Measurements from ENCODE around the gene UBL4A.

- TF ChIP-seq, protein P1, sequence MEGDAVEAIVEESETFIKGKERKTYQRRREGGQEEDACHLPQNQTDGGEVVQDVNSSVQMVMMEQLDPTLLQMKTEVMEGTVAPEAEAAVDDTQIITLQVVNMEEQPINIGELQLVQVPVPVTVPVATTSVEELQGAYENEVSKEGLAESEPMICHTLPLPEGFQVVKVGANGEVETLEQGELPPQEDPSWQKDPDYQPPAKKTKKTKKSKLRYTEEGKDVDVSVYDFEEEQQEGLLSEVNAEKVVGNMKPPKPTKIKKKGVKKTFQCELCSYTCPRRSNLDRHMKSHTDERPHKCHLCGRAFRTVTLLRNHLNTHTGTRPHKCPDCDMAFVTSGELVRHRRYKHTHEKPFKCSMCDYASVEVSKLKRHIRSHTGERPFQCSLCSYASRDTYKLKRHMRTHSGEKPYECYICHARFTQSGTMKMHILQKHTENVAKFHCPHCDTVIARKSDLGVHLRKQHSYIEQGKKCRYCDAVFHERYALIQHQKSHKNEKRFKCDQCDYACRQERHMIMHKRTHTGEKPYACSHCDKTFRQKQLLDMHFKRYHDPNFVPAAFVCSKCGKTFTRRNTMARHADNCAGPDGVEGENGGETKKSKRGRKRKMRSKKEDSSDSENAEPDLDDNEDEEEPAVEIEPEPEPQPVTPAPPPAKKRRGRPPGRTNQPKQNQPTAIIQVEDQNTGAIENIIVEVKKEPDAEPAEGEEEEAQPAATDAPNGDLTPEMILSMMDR (IDR thresholded peaks at IDR 0.05; ENCODE audit: borderline replicate concordance, extremely low read depth, low read length, poor library complexity, severe bottlenecking): no peak
- no peak for TF ChIP-seq EZH2 (IDR thresholded peaks at IDR 0.05; ENCODE audit: borderline replicate concordance, low read depth, low read length, severe bottlenecking)
Observed at GRCh38 chrX:154505734-154506133, 19.3 kb upstream of the UBL4A start.
